ENCODE measurements around the gene HDGFL2.
"Not testable (repeated sequence)": the region's sequence is repeated elsewhere in the genome, so short reads cannot be mapped to it uniquely, and the experiment has no call there.

The HDGFL2 gene

GRCh38 chr19:4537953-4538600, 66.0 kb downstream of the HDGFL2 start:
- no peak for DNase-seq

- DNase-seq: no peak
These were observed 66.5 kb downstream of the HDGFL2 start for GRCh38 chr19:4538601-4538954.

GRCh38 chr19:4539169-4539692, 67.1 kb downstream of the HDGFL2 start:
- DNase-seq: no peak

GRCh38 chr19:4539693-4540581, 67.8 kb downstream of the HDGFL2 start, which contains the start of gene LRG1:
LRG1 (minus strand) TSS chr19:4540036; CDS start chr19:4540013, 23 bp downstream.
- no peak for DNase-seq

GRCh38 chr19:4541114-4541805, 69.2 kb downstream of the HDGFL2 start:
- no peak for DNase-seq

GRCh38 chr19:4541806-4542145, 69.7 kb downstream of the HDGFL2 start:
- DNase-seq: not testable (repeated sequence)

GRCh38 chr19:4542896-4543841, 71.1 kb downstream of the HDGFL2 start:
- no peak for DNase-seq

- DNase-seq: no peak
These were observed 71.9 kb downstream of the HDGFL2 start for GRCh38 chr19:4543842-4544647.

- DNase-seq: no peak
These were observed 75.5 kb downstream of the HDGFL2 start for GRCh38 chr19:4547303-4548237.

- no peak for DNase-seq
These were observed 76.1 kb downstream of the HDGFL2 start for GRCh38 chr19:4548238-4548584.

- DNase-seq: no peak
These were observed 77.9 kb downstream of the HDGFL2 start for GRCh38 chr19:4550018-4550417.

- no peak for DNase-seq
These were observed 78.5 kb downstream of the HDGFL2 start for GRCh38 chr19:4550479-4551050.
